Ascending aorta (tissue), 2 donors: ENCODE measurements around the gene CBLC. TPM values are rescaled to one million over a fixed set of nuclear protein-coding genes. Genes with fewer than 3 reads are reported as not detected.
A peak's percentile ranks its signal among the peaks of the same experiment; 100 is the strongest.

ENCODE experiments used
- DNase-seq, 2 donors: peaks; one replicate each; pipeline ENCODE4 v3.0.0-alpha.2; 2019; ENCODE audit warnings: low spot score in 2 of 2
- H3K27ac ChIP-seq, 2 donors: fragments of 200-600 bp; sonication (generic); one replicate each; pipeline ENCODE4 v1.5.1; 2016 to 2017; ENCODE audit warnings: mild to moderate bottlenecking in 1 of 2
- H3K27me3 ChIP-seq: fragments of 200-600 bp; sonication (generic); one replicate; pipeline ENCODE4 v1.5.1; 2017
- H3K36me3 ChIP-seq, 2 donors: fragments of 200-600 bp; sonication (generic); one replicate each; pipeline ENCODE4 v1.5.1; 2016
- H3K4me1 ChIP-seq, 2 donors: fragments of 200-600 bp; sonication (generic); one replicate each; pipeline ENCODE4 v1.5.1; 2016 to 2017; ENCODE audit warnings: mild to moderate bottlenecking in 1 of 2
- H3K4me3 ChIP-seq, 2 donors: fragments of 200-600 bp; sonication (generic); one replicate each; pipeline ENCODE4 v1.5.1; 2016 to 2017; ENCODE audit warnings: mild to moderate bottlenecking in 1 of 2
- H3K9me3 ChIP-seq, 2 donors: fragments of 200-600 bp; sonication (generic); one replicate each; pipeline ENCODE4 v1.5.1; 2016
- CTCF ChIP-seq, 3 experiments: fragments of 200-600 bp in 2 of 3; fragments of 450-650 bp in 1 of 3; sonication (generic) in 2 of 3; IDR thresholded peaks; one replicate each; pipeline ENCODE4 v1.5.1; 2016 to 2019; ENCODE audit warnings: antibody characterized with exemption in 3 of 3, mild to moderate bottlenecking in 1 of 3, moderate library complexity in 1 of 3
- intact Hi-C: fragments of 100-400 bp; cut with DNase I; formaldehyde crosslinking; loops from one replicate; pipeline ENCODE4 v1.15.1; 2023
- total RNA-seq: library from RNA; depleted of rRNA; stranded (reverse); fragments of >200 nt; gene quantifications from one replicate; pipeline ENCODE4 v1.1.0, GENCODE V29; 2016

CBLC gene
- total RNA-seq, 1 donor from 2014 or later = not detected

- no peak for TF ChIP-seq CTCF (IDR thresholded peaks at IDR 0.05)
- intact Hi-C loops = loop anchor here (2.0 to 5.0 kb wide), 3 partner anchors 13 to 64 kb away; no protein-coding TSS in a partner anchor
- H3K36me3 ChIP-seq = peaks cover 16 to 23% of the 10 kb centered on the region in 2 donors
Observed at GRCh38 chr19:44756089-44756562, 21.6 kb upstream of the CBLC start.

GRCh38 chr19:44757057-44757734 lies 20.5 kb upstream of the CBLC start:
- no peaks in the 10 kb centered on the region for H3K27me3 ChIP-seq
- H3K36me3 ChIP-seq = peaks cover 12 to 23% of the 10 kb centered on the region in 2 donors
- peak overlapping the region; percentile 59 to 60 for H3K4me3 ChIP-seq
- DNase-seq = peak in 1 of 2 donors; percentile 84
- peaks cover 20 to 53% of the 10 kb centered on the region in 2 donors for H3K4me1 ChIP-seq
- H3K27ac ChIP-seq = peak overlapping the region; percentile 84 to 91
- intact Hi-C loops = loop anchor here (1.0 to 5.0 kb wide), 4 partner anchors 10 to 65 kb away; no protein-coding TSS in a partner anchor
- no peak for TF ChIP-seq CTCF (IDR thresholded peaks at IDR 0.05)
- no peaks in the 10 kb centered on the region for H3K9me3 ChIP-seq

More at GRCh38 chr19:44756089-44756562, 21.6 kb upstream of the CBLC start:
- peaks cover 20 to 54% of the 10 kb centered on the region in 2 donors for H3K4me1 ChIP-seq
- peak overlapping the region in 1 of 2 donors; percentile 60 for H3K4me3 ChIP-seq
- H3K27ac ChIP-seq = peak overlapping the region; percentile 84 to 91
- DNase-seq = no peak
- no peaks in the 10 kb centered on the region for H3K9me3 ChIP-seq
- H3K27me3 ChIP-seq = no peaks in the 10 kb centered on the region

- peak in 2 of 3 experiments; percentile 22 to 55 for TF ChIP-seq CTCF (IDR thresholded peaks at IDR 0.05)
- Histone ChIP-seq H3K27ac (peak overlapping the region; percentile 84 to 91), H3K9me3 (no peaks in the 10 kb centered on the region), H3K4me3 (peak overlapping the region; percentile 59 to 60), H3K27me3 (no peaks in the 10 kb centered on the region), H3K36me3 (peaks cover 12 to 17% of the 10 kb centered on the region in 2 donors), H3K4me1 (peaks cover 16 to 46% of the 10 kb centered on the region in 2 donors)
- intact Hi-C loops = loop anchor here (1.0 to 5.0 kb wide), 4 partner anchors 11 to 66 kb away; no protein-coding TSS in a partner anchor
- peak in 1 of 2 donors; percentile 83 for DNase-seq
Observed at GRCh38 chr19:44757735-44758505, 19.8 kb upstream of the CBLC start.

GRCh38 chr19:44758596-44758995 lies 19.1 kb upstream of the CBLC start:
- H3K4me1 ChIP-seq = peaks cover 15 to 44% of the 10 kb centered on the region in 2 donors
- intact Hi-C loops = loop anchor here (5.0 kb wide), 2 partner anchors 36 to 66 kb away; no protein-coding TSS in a partner anchor
- no peaks in the 10 kb centered on the region for H3K9me3 ChIP-seq
- TF ChIP-seq CTCF (IDR thresholded peaks at IDR 0.05) = no peak
- H3K36me3 ChIP-seq = peaks cover 12 to 17% of the 10 kb centered on the region in 2 donors
- H3K4me3 ChIP-seq = peak overlapping the region; percentile 59 to 60
- DNase-seq = no peak
- no peaks in the 10 kb centered on the region for H3K27me3 ChIP-seq
- H3K27ac ChIP-seq = peak overlapping the region; percentile 84 to 91

- no peak for DNase-seq
- peaks cover 15 to 39% of the 10 kb centered on the region in 2 donors for H3K4me1 ChIP-seq
- H3K4me3 ChIP-seq = no peak overlapping the region
- peak overlapping the region in 1 of 2 donors; percentile 84 for H3K27ac ChIP-seq
- no peak for TF ChIP-seq CTCF (IDR thresholded peaks at IDR 0.05)
- no peaks in the 10 kb centered on the region for H3K9me3 ChIP-seq
- no peaks in the 10 kb centered on the region for H3K27me3 ChIP-seq
- intact Hi-C loops = loop anchor here (5.0 kb wide), 2 partner anchors 37 to 67 kb away; no protein-coding TSS in a partner anchor
- peaks cover 12 to 17% of the 10 kb centered on the region in 2 donors for H3K36me3 ChIP-seq
Observed at GRCh38 chr19:44759083-44759804, 18.4 kb upstream of the CBLC start.
